Glomerular visceral epithelial cell (primary cell): Measurements from ENCODE around the gene SMIM3.
"Not testable (repeated sequence)": the region's sequence is repeated elsewhere in the genome, so short reads cannot be mapped to it uniquely, and the experiment has no call there.

Source experiments
- DNase-seq: peaks from one replicate; pipeline ENCODE4 v3.0.0-alpha.2; 2016; ENCODE audit errors: extremely low spot score

SMIM3 gene

GRCh38 chr5:150793423-150793888 lies 14.9 kb downstream of the SMIM3 start:
- not testable (repeated sequence) for DNase-seq

GRCh38 chr5:150794927-150795326 lies 16.4 kb downstream of the SMIM3 start:
- no peak for DNase-seq

GRCh38 chr5:150797384-150797783 lies 18.8 kb downstream of the SMIM3 start:
- DNase-seq, result no peak

- DNase-seq, result peak; percentile 60
These were observed 22.8 kb downstream of the SMIM3 start for GRCh38 chr5:150801117-150801927.

- DNase-seq, result no peak
These were observed 25.8 kb downstream of the SMIM3 start for GRCh38 chr5:150804388-150804787.

- DNase-seq, result no peak
These were observed 30.8 kb downstream of the SMIM3 start for GRCh38 chr5:150809363-150809762.

GRCh38 chr5:150815010-150815409 lies 36.5 kb downstream of the SMIM3 start:
- DNase-seq, result no peak

GRCh38 chr5:150816946-150817345 lies 38.4 kb downstream of the SMIM3 start:
- no peak for DNase-seq

GRCh38 chr5:150829744-150830143 lies 51.2 kb downstream of the SMIM3 start:
- no peak for DNase-seq

GRCh38 chr5:150831821-150832220 lies 53.3 kb downstream of the SMIM3 start:
- not testable (repeated sequence) for DNase-seq

GRCh38 chr5:150836064-150836463 lies 57.5 kb downstream of the SMIM3 start:
- no peak for DNase-seq

GRCh38 chr5:150836703-150837102 lies 58.1 kb downstream of the SMIM3 start:
- DNase-seq, result no peak

- not testable (repeated sequence) for DNase-seq
These were observed 66.8 kb downstream of the SMIM3 start for GRCh38 chr5:150845185-150845859.

GRCh38 chr5:150846308-150846653 lies 67.7 kb downstream of the SMIM3 start, which contains the start of gene IRGM:
Gene IRGM (plus strand): TSS chr5:150846521. CDS start chr5:150848124, 1,603 bp downstream.
- not testable (repeated sequence) for DNase-seq
